ENCODE measurements around the gene TESK2.

DNA sequence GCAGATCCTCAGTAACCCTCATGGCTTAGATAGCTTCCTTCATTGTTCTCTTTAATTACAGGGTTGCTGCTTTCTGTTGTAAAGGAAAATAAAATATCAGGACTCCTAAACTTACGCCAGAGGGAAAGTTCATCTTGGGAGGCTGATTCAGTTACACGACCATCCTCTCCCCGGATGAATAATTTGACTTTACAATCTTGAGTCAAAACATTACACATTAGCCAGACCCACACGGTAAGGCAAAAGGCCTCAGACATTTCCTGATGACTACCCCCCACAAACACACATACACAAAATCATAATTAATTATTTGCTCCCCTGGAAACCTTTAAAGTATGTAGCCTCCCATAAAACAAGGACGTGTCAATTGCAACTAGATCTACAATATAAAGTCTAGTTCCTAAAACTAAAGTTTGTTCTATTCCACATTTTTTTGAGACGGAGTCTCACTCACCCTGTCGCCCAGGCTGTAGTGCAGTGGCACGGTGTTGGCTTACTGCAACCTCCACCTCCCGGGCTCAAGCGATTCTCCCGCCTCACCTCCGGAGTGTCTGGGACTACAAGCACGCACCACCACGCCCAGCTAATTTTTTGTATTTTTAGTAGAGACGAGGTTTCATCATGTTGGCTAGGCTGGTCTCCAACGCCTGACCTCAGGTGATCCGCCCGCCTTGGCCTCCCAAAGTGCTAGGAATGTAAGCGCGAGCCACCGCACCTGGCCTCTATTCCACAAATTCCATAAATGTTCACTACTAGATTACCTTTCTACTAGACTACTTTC, 31.6 kb upstream of the TESK2 start:
- no peak for TF ChIP-seq EZH2 (IDR thresholded peaks at IDR 0.05; ENCODE audit: low read depth)
- TF ChIP-seq, protein P1, sequence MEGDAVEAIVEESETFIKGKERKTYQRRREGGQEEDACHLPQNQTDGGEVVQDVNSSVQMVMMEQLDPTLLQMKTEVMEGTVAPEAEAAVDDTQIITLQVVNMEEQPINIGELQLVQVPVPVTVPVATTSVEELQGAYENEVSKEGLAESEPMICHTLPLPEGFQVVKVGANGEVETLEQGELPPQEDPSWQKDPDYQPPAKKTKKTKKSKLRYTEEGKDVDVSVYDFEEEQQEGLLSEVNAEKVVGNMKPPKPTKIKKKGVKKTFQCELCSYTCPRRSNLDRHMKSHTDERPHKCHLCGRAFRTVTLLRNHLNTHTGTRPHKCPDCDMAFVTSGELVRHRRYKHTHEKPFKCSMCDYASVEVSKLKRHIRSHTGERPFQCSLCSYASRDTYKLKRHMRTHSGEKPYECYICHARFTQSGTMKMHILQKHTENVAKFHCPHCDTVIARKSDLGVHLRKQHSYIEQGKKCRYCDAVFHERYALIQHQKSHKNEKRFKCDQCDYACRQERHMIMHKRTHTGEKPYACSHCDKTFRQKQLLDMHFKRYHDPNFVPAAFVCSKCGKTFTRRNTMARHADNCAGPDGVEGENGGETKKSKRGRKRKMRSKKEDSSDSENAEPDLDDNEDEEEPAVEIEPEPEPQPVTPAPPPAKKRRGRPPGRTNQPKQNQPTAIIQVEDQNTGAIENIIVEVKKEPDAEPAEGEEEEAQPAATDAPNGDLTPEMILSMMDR (conservative IDR thresholded peaks at IDR 0.05), result no peak

All from PC-9 (cell line).